ENCODE measurements around the gene CAPRIN1. TPM values are rescaled to one million over a fixed set of nuclear protein-coding genes. Genes with fewer than 3 reads are reported as not detected.

The CAPRIN1 gene
- total and polyA plus RNA-seq, 2 of the 8 experiments (the other 6 are each of a cell fraction or from before 2014, with no cell fraction given), result 221 to 317 TPM

GRCh38 chr11:34027516-34028408 is 23.8 kb upstream of the CAPRIN1 start (continued):
- TF ChIP-seq EZH2 (IDR thresholded peaks at IDR 0.05; ENCODE audit: low read depth, low read length, severe bottlenecking) (no peak), TAF1 (IDR thresholded peaks at IDR 0.05; ENCODE audit: low read depth, low read length) (no peak), KDM1A (IDR thresholded peaks at IDR 0.05; ENCODE audit: borderline replicate concordance, low read length) (no peak)
